CD4-positive, alpha-beta T cell treated with Interleukin-12 subunit alpha and Interleukin-12 subunit beta, for 1 hour (primary cell): ENCODE results near the gene ATP11C.
"Not testable (repeated sequence)": the region's sequence is repeated elsewhere in the genome, so short reads cannot be mapped to it uniquely, and the experiment has no call there.

Experiments
- DNase-seq: peaks from one replicate; pipeline ENCODE4 v3.0.0-alpha.2; 2020

The ATP11C gene

DNA sequence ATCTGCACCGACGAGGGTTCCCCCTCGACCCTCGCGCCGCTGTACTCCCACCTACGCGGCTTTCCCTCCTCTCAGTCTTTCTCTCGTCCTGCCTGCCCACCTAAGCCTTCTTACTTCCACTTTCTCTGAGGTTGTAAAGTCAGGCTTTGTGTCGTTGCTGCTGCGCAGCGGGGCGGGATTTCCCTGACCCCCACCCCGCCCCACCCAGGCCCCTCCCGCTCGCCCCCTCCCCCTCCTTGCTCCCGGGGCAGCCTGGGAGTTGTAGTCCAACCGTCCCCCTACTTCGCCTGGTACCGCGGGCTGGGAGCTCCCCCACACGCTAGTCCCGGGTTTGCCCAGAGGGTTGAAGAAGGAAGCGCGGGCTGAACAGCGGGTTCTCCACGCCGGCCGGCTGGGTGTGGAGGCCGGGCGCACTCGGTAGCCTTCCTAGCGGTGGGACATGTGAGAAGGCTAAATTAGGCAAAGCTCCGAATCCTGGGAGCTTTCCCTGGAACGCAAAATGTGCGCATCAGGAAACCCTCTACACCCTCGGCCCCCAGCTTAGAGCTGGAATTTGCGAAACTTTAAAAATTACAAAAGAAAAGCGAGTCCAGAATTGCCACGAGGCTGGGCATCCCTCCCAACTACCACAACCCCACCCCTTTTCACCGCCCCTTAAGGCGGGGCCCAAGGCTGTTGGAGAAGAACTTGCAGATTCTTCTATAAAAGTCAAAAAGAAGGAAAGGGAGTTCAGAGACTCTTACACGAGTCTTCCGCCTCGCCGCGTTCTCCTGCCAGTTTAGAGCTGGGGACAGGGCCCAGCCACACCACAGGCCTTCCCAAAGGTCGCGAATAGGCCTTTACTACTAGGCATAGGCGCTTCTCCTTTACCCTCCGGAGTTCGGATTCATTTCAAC is at the start of gene ATP11C:
ATP11C (minus strand) TSS at position 153 of the 896 bp plus-strand sequence. CDS start 1,011 bp downstream, outside the sequence.
- peak; percentile 85 for DNase-seq

DNA sequence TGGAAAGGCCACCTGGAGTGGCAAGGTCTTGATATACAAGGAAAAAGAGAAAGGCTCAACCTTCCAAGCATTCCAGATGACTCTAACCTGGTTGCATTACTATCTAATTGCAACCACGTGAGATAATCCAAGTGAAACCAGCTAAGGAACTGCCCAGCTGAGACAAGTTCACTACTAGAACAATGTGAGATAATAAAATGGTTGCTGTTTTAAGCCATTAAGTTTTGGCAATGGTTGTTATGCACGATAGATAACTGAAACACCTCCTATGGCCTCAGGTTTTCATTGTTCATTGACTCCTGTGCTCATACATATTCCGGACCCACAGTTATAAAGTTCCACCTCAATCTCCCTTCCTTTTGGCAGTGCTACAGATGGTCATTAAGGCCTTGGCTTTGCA is 41.6 kb upstream of the ATP11C start:
- no peak for DNase-seq

DNA sequence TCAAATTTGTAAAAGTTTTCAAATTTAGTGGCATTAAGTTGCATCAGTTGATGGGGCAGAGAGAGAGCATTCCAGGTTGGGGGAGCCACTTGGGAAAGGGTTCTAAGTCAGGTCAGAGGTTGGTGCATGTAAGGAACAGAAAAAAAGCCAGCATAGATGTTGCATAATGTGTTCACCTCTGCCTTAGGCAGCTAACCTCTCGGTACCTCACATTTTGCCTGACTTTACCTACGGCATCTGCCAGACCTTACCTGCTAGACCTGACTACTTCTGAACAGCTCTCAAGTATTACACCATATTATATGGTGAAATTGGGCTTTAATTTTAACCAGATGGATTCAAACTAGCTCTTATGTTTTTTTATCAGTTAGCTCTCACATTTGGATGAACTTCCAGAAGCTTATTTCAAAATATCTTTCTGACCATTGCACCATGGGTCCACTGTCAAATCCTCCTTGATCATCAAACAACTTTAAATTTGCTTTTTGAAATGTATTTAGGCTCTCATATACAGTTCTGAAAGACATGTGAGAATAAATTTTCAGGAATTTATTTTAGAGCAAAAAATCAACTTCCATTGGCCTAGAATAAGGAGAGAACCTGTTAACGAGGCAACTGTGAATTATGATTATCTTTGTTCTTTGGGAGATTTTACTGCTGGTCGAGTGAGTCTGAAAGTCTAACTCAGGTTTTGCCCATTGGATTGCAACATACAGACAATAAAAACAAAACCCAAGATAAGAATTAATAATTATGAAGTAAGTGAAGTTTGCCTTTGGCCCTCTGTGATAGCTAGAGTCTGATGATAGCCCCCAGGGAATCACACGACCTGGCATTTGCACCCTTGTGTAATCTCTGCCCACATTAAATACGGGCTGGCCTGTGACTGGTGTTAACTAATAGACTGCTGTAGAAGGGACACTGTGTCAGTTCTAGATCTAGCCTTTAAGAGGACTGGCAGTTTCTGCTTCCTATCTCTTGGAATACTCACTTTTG is 40.1 kb upstream of the ATP11C start:
- no peak for DNase-seq

DNA sequence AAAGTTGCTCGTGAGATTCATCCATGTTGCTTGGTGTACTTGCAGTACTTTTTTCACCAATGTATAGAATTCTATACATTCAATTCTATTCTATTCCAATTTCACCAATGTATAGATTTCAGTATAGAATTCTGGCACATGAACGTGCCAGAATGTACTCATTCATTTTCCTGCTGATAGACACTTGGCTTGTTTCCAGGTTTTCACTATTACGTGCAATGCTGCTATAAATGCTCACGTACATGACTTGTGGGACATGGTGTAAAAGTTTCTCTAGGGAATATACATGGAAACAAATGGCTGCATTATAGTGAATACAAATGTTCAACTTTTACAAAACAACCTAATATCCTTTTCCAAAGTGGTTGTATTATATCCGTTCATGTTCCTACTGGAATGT is 39.3 kb upstream of the ATP11C start:
- no peak for DNase-seq

DNA sequence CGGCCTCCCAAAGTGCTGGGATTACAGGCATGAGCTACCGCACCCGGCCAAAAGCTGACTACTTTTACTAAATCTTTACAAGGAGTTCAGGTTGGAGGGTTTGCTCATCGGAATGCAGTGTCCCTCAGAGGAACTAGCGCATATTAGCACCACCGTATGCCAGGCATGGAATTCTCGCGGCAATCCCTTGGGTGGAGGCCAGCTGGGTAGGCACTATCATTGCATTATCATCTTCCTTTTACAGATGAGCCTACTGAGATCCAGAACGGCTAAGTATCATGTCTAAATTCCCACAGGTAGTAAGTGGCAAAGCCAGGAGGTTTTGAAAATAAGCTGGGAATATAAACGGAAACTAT is 38.5 kb upstream of the ATP11C start:
- no peak for DNase-seq

DNA sequence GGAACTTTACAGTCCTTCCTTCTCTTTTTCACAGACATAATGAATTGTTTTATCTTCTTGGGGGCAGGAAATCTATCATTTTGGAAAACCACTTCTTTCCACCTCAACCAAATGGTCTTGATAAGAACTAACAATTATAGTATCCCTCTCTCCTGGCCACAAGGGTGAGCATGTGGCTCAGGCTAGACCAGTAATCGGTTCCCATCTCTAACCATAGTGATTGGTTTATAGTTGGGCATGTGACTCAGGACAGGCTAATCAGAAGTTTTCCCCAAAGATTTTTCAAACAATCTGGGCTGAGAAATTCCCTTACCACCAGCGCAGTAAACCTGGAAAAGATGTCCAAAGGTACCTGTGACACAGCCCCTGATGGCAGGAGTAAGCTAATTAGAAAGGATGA is 36.4 kb upstream of the ATP11C start:
- no peak for DNase-seq

DNA sequence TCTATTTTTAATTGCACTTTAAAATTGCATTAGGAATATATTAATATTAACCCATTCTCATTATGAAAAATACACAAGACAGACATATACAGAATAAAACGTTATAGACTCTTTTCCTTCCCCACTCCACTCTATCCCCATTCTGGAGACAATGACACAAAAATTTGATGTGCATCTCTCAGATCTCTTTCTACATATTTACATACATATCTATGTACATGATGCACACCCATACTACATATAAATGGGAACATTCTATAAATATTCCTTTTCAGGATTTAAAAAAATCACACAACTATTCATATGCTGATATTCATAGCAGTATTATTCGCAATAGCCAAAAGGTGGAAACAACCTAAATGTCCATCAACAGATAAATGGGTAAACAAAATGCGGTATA is 34.9 kb upstream of the ATP11C start:
- no peak for DNase-seq

DNA sequence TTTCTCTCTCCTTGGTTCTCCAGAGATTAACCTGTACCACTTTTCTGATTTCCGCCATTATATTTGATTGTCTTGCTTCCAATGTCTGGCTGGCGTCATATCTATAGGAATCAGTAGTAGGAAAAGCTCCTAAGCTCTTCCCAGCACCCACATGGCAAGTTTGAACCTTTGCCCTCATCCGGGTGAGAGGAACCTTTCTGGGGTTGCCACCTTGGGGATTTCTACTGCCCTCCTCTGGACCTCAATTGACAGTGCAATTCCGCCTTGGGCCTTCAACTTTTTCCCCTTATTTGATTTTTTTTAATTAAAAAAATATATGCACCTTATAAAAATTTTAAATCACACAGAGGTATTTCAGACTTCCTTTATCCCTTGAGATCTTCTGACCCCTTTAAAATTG is 34.4 kb upstream of the ATP11C start:
- peak; percentile 1 for DNase-seq

DNA sequence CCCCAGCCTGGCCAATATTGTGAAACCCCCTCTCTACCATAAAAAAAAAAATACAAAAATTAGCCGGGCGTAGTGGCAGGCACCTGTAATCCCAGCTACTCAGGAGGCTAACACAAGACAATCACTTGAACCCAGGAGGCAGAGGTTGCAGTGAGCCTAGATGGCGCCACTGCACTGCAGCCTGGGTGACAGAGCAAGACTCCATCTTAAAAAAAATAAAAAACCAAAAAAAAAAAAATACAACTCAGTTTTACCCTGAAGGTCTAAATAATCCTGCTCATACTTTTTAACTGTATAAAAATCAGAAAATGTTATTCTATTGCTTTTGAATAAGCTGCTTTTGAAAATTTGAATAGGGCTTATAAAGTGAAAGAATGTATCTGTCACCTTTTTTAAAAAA is 33.3 kb upstream of the ATP11C start:
- not testable (repeated sequence) for DNase-seq

DNA sequence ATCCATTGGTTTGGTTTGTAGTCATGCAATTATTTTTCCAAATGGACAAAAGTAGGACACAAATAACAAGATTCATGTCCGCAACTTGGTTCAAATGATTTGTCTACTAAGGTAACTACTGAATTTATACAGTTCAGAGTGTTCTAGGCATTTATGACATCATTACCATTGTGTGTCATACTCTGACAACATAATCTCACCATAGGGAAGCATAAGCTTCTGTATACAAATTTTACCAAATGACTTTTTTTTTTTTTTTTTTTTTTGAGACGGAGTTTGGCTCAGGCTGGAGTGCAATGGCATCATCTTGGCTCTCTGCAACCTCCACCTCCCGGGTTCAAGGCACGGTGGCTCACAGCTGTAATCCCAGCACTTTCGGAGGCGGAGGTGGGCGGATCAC is 32.6 kb upstream of the ATP11C start, which contains the start of gene CXorf66:
CXorf66 (minus strand) TSS at position 101 of the 400 bp plus-strand sequence; CDS start at position 76, 25 bp downstream.
- no peak for DNase-seq

DNA sequence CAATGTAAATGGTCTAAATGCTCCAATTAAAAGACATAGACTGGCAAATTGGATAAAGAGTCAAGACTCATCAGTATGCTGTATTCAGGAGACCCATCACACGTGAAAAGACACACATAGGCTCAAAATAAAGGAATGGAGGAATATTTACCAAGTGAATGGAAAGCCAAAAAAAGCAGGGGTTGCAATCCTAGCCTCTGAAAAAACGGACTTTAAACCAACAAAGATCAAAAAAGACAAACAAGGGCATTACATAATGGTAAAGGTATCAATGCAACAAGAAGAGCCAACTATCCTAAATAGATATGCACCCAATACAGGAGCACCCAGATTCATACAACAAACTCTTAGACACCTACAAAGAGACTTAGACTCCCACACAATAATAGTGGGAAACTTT is 28.2 kb upstream of the ATP11C start:
- DNase-seq, result not testable (repeated sequence)

DNA sequence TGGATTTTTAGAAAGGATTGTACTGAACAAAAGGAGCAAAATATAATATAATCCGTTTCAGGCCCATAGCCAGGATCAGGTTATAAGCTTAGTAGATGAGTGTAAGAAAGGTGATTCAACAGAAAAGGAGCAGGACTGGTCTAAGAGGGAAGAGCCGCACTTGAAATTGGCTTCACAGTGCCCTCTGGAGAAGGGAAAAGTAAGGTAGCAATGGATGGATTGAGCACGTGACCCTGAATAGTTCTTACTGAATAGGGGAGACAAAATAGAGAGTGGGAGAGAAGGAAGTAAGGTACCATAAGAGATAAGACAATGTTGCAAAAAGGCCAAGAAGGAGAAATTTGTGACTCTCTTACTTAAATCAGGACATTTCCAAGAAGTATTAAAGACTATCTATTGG is 16.9 kb upstream of the ATP11C start:
- no peak for DNase-seq

DNA sequence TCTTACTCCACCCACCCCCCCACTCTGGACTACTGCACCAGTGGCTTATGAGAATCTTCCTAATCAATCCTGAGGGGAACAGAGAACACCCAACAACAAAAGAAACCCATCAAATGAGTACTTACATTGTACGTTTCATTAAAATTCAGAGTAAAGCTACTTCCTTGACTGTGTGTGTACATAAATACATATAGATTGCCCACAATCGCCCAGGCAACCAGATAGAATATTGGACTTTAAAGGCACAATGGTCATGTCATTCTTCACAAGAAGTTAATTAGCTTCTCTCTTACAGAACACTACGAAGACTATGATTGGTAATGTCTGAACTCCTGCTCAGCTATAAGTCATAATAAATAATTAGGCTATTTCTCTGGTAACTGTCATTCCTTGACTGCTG is 12.2 kb upstream of the ATP11C start:
- no peak for DNase-seq

DNA sequence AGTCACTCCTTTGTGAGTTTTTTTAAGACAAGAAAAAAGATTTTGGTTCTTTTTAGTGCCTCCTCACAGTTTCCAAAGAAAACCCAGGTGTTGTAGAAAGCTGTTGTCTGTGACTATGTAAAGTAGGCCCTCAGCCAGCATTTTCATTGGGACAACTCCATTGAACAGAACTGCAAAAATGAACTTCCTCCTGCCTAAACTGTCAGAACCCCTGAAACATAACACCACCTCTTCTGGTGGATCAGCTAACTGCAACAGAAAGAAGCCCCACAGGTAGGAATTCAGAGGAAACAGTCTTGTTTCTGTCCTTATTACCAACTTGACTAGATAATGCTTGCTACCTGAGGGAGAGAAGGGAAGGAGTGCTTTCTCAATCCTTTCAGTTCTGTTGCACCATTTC is 3.4 kb upstream of the ATP11C start:
- no peak for DNase-seq

DNA sequence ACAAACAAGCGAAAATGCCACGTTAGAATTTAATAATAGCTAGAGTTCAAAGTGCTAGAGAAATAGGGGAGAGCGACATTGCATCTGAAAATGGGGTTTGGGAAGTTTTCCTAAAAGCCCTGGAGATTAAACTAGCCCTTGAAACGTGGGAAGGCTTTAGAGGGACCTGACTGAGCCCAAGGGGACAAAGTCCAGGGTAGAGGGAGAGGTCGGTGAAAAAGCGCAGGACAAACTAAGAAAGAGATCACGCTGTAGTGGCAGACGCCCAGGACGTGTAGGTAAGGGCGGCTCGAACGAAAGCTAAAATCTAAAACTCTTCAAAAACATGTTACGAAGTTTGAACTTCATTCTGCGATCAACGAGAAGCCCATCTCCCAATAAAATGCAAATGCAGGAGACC is 1.1 kb upstream of the ATP11C start:
- no peak for DNase-seq

DNA sequence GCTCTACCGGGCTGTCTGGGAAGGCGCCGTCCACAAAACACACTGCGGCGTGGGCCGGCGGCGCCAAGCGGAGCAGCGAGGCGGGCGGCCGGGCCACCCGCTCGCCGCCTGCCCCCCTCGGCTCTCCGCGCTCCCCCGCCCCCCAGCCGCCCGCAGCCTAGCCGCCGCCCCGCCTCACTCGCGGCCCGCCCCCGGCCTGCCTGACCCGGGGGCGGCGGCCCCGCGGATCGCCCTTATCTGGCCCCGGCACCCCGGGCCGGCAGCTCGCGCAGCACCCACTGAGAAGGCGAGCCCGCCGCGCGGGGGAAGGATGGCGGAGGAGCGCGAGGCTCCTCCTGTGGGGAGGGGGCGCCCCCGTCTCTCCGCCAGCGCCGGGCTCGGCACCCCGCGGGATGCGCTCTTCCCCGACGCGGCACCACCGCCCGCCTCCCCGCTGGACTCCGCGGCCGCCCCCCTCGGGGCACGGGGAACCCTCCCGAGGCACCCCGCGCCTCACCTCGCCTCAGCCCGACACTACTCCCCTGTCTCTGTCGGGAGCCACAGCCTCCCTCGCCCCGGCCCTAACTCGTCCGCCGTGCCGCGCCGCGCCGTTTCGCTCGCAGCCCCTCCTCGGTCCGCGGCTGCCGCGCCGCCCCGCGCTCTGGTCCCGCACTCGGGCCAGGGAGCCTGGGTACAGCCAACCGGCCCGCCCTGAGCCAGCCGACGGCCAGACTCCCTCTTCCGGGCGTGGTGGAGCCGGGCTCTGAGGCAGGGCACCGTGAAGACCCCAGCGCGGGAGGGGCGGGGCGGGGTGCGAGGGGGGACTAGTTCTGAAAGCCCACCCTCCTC is 566 bp downstream of the ATP11C start:
- peak; percentile 51 for DNase-seq

DNA sequence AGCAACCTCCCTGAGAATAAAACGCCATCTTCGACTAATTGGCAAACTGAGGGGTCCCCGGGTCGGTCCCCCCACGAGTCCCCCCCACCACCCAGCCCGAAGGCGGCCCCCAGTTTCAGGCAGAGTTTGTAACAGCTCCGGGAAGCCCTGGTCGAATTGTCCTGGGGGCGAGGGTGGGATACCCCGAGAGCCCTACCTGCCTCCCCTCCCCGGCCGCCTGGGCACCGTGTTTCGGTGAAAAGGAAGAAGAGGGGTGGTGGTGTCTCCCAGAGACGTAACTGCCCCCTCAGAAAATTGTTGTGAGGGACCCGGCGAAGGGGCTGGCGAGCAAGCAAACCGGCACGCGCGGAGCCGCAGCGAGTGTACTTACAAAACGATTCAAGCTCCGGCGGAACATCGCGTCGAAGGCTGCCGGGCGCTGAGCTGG is 1.2 kb downstream of the ATP11C start:
- no peak for DNase-seq

DNA sequence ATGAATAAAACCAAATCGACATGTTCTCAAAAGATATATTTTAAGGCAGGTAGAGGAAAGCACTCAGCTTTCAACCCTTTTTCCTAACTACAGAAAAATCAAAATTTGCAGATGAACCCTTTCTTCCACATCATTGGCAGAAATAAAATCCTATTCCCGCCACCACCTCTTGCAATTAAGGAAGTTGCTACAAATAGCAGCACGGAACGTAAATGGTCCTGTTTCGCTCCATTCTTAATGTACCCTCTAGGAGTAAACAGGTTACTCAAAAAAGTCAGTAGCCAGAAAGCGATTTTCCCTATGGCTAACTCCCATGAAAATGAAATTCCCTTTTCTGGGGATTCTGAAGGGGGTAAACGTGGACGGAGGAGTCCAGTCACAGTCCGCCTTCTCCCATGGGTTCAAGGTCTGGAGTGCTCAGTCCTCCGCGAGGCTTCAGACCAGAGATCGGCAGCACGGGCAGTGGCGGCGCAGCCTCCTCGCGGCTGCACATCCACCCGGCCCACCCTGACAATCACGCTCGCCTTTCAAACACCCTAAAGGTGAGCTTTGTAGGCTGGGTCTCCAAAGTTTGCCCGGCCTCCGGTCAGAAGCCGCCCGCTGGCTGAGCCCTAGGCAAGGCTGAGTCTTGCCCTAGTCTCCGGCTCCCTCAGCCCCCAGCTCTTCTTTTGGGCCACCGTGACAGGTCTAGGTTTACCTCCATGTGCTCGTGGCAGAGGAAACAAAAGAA is 1.8 kb downstream of the ATP11C start:
- DNase-seq, result peak; percentile 9

DNA sequence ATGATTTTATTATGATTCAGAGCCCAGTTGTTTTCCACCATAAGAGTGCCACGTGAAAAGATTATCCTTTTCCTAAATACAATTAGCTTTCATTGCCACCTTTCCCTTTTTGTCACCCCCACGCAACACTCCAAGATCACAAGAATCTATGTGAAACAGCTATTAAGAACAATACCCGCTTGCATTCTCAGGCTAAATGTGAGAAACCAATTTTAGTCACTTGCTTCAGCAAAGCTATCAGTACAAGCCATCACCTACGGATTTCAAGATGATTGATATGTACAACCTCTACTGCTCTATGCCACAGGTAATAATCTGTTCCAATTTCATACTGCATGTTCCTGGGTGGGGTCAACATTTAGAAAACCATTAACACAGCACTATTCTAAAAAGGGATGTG is 2.5 kb downstream of the ATP11C start:
- no peak for DNase-seq

DNA sequence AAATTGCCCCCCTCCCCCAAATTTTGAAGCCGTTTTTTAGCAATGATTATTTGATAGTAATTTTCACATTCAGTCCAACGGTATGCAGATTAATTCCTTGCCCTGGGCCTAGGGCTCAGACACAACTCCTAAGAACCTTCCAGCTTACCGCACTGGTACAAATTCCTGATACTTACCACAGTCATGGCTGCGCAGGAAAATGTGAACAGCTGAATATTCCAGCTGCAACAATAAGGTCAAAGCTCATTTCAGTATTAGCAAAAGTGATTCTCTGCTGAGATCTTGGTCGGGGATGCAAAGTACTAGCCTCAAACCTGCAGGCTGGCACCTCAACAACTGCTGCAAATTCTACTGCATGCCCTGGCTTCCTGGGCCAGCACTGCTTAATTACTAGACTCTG is 3.0 kb downstream of the ATP11C start:
- DNase-seq, result no peak

DNA sequence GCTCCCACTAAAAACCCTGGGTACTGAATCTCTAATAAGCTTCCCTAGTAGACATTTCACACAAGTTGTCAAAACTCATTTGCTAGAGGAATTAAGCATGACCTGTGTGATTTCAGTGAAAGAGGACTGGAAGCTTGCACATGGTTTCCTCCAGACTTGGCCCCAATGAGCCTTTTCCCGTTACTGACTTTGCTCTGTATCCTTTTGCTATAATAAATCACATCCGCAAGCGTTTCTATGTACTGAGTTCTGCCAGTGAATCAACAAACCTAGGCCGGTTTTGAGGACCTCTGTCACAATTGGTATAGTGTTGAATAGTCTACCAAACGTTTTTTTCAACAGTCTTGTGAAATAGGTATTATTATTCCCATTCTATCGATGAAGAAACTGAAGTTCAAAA is 8.2 kb downstream of the ATP11C start:
- DNase-seq, result no peak
